HL-60 (cell line): ENCODE data around the gene PPP2R3C.

Source experiments
- POLR2AphosphoS5 ChIP-seq: IDR thresholded peaks from 2 replicates; pipeline ENCODE4 v1.6.1; 2012; ENCODE audit warnings: low read depth
- TF ChIP-seq, protein P1 (sequence below): IDR thresholded peaks from one replicate; pipeline ENCODE4 v1.5.1; 2011; ENCODE audit warnings: low read length, control low read depth, inconsistent platforms; ENCODE audit not compliant: insufficient read depth

- TF ChIP-seq, protein P1, sequence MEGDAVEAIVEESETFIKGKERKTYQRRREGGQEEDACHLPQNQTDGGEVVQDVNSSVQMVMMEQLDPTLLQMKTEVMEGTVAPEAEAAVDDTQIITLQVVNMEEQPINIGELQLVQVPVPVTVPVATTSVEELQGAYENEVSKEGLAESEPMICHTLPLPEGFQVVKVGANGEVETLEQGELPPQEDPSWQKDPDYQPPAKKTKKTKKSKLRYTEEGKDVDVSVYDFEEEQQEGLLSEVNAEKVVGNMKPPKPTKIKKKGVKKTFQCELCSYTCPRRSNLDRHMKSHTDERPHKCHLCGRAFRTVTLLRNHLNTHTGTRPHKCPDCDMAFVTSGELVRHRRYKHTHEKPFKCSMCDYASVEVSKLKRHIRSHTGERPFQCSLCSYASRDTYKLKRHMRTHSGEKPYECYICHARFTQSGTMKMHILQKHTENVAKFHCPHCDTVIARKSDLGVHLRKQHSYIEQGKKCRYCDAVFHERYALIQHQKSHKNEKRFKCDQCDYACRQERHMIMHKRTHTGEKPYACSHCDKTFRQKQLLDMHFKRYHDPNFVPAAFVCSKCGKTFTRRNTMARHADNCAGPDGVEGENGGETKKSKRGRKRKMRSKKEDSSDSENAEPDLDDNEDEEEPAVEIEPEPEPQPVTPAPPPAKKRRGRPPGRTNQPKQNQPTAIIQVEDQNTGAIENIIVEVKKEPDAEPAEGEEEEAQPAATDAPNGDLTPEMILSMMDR = no peak
- no peak for TF ChIP-seq POLR2AphosphoS5
Measured at GRCh38 chr14:35107866-35108265, 13.9 kb downstream of the PPP2R3C start.
